Endothelial cell (in vitro differentiated cells): Measurements from ENCODE around the gene GM2A. TPM values are rescaled to one million over a fixed set of nuclear protein-coding genes. Genes with fewer than 3 reads are reported as not detected.

Experiments used
- DNase-seq: peaks from one replicate; pipeline ENCODE4 v3.0.0; 2021; ENCODE audit warnings: low spot score
- H3K27ac Mint-ChIP-seq: one replicate; pipeline ENCODE4 v1.8.0; 2021; ENCODE audit warnings: mixed read lengths, inconsistent platforms; ENCODE audit not compliant: unreplicated experiment
- H3K27me3 Mint-ChIP-seq: one replicate; pipeline ENCODE4 v1.8.0; 2021; ENCODE audit warnings: mild to moderate bottlenecking, moderate library complexity, mixed read lengths, inconsistent platforms; ENCODE audit not compliant: unreplicated experiment
- H3K36me3 Mint-ChIP-seq: one replicate; pipeline ENCODE4 v1.8.0; 2021; ENCODE audit warnings: mild to moderate bottlenecking, low read depth, mixed read lengths, inconsistent platforms; ENCODE audit not compliant: unreplicated experiment
- H3K4me1 Mint-ChIP-seq: one replicate; pipeline ENCODE4 v1.8.0; 2021; ENCODE audit warnings: mild to moderate bottlenecking, mixed read lengths, inconsistent platforms; ENCODE audit not compliant: unreplicated experiment
- H3K4me3 Mint-ChIP-seq: one replicate; pipeline ENCODE4 v1.8.0; 2021; ENCODE audit warnings: mild to moderate bottlenecking, mixed read lengths, inconsistent platforms; ENCODE audit not compliant: unreplicated experiment
- H3K9me3 Mint-ChIP-seq: one replicate; pipeline ENCODE4 v1.8.0; 2021; ENCODE audit warnings: mixed read lengths, inconsistent platforms; ENCODE audit not compliant: unreplicated experiment
- total RNA-seq: library from RNA; stranded (reverse); fragmentation: NEBNext Ultra II Directional; extraction: Animal tissue kit (Norgen Biotek cat#: 25700); gene quantifications from one replicate; pipeline ENCODE4 v1.2.1, GENCODE V29; 2021; ENCODE audit not compliant: unreplicated experiment
- TF ChIP-seq, protein P1 (sequence below): fragments of 200-600 bp; sonication (generic); IDR thresholded peaks from one replicate; pipeline ENCODE4 v1.5.0; 2021; ENCODE audit warnings: antibody characterized with exemption; ENCODE audit not compliant: unreplicated experiment

Gene GM2A
- total RNA-seq, 1 donor from 2014 or later: 33.9 TPM

DNA sequence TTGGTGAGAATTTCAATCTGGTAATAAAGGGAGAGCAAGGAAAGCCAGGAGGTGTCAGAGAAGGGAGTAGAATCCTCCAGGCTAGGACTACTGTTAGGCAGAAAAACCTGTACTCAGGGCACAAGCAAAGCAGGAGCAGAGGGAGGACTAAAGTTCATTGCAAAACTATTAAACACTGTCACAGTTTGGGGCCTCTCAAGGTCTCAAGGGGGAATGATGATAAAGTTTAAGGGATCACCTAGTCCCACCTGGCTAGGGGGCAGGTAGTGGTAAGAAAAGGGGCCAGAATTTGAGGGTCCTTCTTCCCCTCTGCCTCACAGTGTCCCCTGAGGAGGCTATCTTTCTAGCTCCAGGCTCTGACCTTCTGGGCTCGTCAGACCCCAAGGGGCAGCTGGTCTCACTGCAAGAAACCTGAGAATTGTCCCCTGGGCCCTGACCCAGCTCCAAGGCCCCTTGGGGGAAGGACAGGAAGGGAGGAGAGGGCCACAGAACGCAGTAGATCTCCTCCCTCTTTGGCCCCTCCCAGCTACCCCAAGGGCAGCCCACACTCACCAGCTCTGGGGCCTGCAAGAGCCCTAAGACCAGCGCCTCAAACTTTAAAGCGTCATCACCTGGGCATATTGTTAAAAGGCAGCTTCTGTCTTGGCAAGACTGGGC, 30.1 kb upstream of the GM2A start:
- Mint-ChIP-seq H3K4me3 (peak overlapping the region; percentile 17), H3K4me1 (no peaks in the 10 kb centered on the region), H3K9me3 (no peaks in the 10 kb centered on the region), H3K36me3 (no peaks in the 10 kb centered on the region), H3K27ac (no peak overlapping the region), H3K27me3 (peaks cover 12% of the 10 kb centered on the region)
- no peak for DNase-seq
- TF ChIP-seq, protein P1, sequence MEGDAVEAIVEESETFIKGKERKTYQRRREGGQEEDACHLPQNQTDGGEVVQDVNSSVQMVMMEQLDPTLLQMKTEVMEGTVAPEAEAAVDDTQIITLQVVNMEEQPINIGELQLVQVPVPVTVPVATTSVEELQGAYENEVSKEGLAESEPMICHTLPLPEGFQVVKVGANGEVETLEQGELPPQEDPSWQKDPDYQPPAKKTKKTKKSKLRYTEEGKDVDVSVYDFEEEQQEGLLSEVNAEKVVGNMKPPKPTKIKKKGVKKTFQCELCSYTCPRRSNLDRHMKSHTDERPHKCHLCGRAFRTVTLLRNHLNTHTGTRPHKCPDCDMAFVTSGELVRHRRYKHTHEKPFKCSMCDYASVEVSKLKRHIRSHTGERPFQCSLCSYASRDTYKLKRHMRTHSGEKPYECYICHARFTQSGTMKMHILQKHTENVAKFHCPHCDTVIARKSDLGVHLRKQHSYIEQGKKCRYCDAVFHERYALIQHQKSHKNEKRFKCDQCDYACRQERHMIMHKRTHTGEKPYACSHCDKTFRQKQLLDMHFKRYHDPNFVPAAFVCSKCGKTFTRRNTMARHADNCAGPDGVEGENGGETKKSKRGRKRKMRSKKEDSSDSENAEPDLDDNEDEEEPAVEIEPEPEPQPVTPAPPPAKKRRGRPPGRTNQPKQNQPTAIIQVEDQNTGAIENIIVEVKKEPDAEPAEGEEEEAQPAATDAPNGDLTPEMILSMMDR: no peak

- H3K27ac Mint-ChIP-seq: no peak within 1 kb of the TSS
- H3K4me1 Mint-ChIP-seq: no peaks in the 10 kb centered on the region
These were observed 29.3 kb upstream of the GM2A start, which contains the start of gene CCDC69 for GRCh38 chr5:151223447-151224264. CCDC69 (minus strand) TSS chr5:151224092; CDS start chr5:151223970, 122 bp downstream.

DNA sequence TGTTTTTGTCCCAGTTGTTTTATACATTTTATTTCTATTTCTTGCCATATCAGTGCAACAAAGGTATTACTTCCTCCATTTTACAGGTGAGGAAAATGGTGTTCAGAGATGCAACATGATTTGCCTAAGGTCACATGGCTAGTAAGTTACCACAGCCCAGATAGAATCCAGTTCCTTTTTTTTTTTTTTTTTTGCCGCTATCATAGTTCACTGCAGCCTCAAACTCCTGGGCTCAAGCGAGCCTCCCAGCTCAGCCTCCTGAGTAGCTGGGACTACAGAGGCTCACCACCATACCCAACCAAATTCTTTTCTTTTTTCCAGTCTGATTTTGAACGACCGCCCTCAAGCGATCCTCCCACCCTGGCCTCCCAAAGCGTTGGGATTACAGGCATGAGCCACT, 28.6 kb upstream of the GM2A start:
- Mint-ChIP-seq H3K27ac (no peak overlapping the region), H3K4me1 (no peaks in the 10 kb centered on the region), H3K36me3 (no peaks in the 10 kb centered on the region), H3K27me3 (peaks cover 6% of the 10 kb centered on the region), H3K9me3 (no peaks in the 10 kb centered on the region), H3K4me3 (no peak overlapping the region)
- TF ChIP-seq, protein P1: no peak
- DNase-seq: no peak

More at GRCh38 chr5:151223447-151224264, 29.3 kb upstream of the GM2A start, which contains the start of gene CCDC69:
- H3K4me3 Mint-ChIP-seq: no peak within 1 kb of the TSS
- peak; percentile 79 for DNase-seq
- no peaks in the 10 kb centered on the region for H3K36me3 Mint-ChIP-seq
- no peaks in the 10 kb centered on the region for H3K9me3 Mint-ChIP-seq
- H3K27me3 Mint-ChIP-seq: peaks cover 12% of the 10 kb centered on the region
- TF ChIP-seq, protein P1: no peak

GRCh38 chr5:151225071-151225470, 27.9 kb upstream of the GM2A start:
- Mint-ChIP-seq H3K27ac (no peak overlapping the region), H3K4me1 (no peaks in the 10 kb centered on the region), H3K9me3 (no peaks in the 10 kb centered on the region), H3K27me3 (peaks cover 5% of the 10 kb centered on the region), H3K4me3 (no peak overlapping the region), H3K36me3 (no peaks in the 10 kb centered on the region)
- DNase-seq: no peak
- TF ChIP-seq, protein P1: no peak

- no peak for DNase-seq
- Mint-ChIP-seq H3K36me3 (no peaks in the 10 kb centered on the region), H3K27ac (no peak overlapping the region), H3K27me3 (peaks cover 5% of the 10 kb centered on the region), H3K9me3 (no peaks in the 10 kb centered on the region), H3K4me3 (no peak overlapping the region), H3K4me1 (no peaks in the 10 kb centered on the region)
- TF ChIP-seq, protein P1: no peak
These were observed 27.5 kb upstream of the GM2A start for GRCh38 chr5:151225475-151225874.
